IPS DF 6.9 (cell line): ENCODE results near the gene ESM1.

Experiments used
- DNase-seq: peaks from one replicate; pipeline ENCODE4 v3.0.0-alpha.2; 2013; ENCODE audit warnings: low read depth, low spot score
- H3K27ac ChIP-seq: one replicate; pipeline ENCODE4 v1.5.1; 2013; ENCODE audit warnings: low read length, control low read depth
- H3K27me3 ChIP-seq: 2 replicates; pipeline ENCODE4 v1.6.1; 2013; ENCODE audit warnings: mild to moderate bottlenecking, low read length; ENCODE audit not compliant: control insufficient read depth, insufficient read depth
- H3K36me3 ChIP-seq: 2 replicates; pipeline ENCODE4 v1.6.1; 2013; ENCODE audit warnings: low read length; ENCODE audit not compliant: control insufficient read depth, insufficient read depth
- H3K4me1 ChIP-seq: 2 replicates; pipeline ENCODE4 v1.6.1; 2013; ENCODE audit warnings: low read length; ENCODE audit not compliant: control insufficient read depth, insufficient read depth
- H3K4me3 ChIP-seq: 2 replicates; pipeline ENCODE4 v1.5.1; 2013; ENCODE audit warnings: mild to moderate bottlenecking, low read length
- H3K9me3 ChIP-seq: 2 replicates; pipeline ENCODE4 v1.6.1; 2013; ENCODE audit warnings: low read length, inconsistent platforms; ENCODE audit not compliant: control insufficient read depth, insufficient read depth
- WGBS: extraction: QIAGEN DNeasy Blood & Tissue Kit; methylation state at CpG from one replicate; pipeline ENCODE4 v1.1.7; 2013; ENCODE audit warnings: mixed read lengths, missing lambda C conversion rate; ENCODE audit not compliant: insufficient read length, insufficient coverage; 5-methylcytosine and 5-hydroxymethylcytosine counted together

Gene ESM1

DNA sequence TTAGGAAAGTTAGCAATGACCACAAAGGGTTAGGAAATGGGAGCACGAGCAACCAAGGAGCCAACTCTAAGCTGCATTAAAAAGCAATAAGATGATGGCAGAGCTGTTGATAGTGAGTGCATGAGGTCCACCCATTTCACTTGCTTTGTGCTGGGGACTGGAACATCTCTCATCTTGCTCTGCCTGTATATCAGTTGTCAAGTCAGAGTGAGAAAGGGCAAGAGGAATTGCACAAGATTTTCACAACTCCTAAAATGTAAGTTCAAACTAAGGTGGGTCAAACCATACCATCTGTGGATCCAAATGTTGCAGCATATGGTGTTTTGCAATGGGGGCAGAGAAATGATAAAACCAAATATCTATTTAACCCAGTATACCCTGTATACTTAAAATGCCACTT is 2.8 kb upstream of the ESM1 start:
- Histone ChIP-seq H3K27me3 (no peaks in the 10 kb centered on the region), H3K36me3 (no peaks in the 10 kb centered on the region), H3K27ac (no peak overlapping the region), H3K4me1 (0 out of 2 replicates have a peak, but pooled peaks cover 4% of the 10 kb centered on the region), H3K9me3 (no peaks in the 10 kb centered on the region), H3K4me3 (no peak overlapping the region)
- DNase-seq: no peak
- no CpG with 5 or more reads among the region's 1 CpG for WGBS

DNA sequence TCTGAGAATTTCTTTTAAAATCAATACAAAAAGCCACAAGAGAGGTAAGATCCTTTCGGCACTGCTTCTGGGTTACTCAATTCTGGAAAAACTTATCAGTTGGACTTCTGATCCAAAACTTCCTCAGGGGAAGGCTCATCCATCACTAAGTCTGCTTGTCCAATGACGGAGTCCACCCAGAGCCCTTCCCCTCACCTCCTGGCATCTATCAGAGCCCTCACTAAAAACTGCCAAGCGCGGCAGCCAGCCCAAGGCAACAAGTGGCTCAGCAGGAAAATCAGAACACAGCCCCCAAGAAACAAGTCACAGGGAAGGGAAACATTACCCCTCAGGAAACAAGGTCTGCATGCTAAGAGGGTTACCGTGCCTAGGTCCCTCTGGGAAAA is 869 bp upstream of the ESM1 start:
- H3K4me3 ChIP-seq: no peak overlapping the region
- WGBS: no CpG with 5 or more reads among the region's 5 CpGs
- H3K9me3 ChIP-seq: no peaks in the 10 kb centered on the region
- H3K36me3 ChIP-seq: no peaks in the 10 kb centered on the region
- no peak for DNase-seq
- no peaks in the 10 kb centered on the region for H3K27me3 ChIP-seq
- no peak overlapping the region for H3K27ac ChIP-seq
- H3K4me1 ChIP-seq: 0 out of 2 replicates have a peak, but pooled peaks cover 4% of the 10 kb centered on the region

DNA sequence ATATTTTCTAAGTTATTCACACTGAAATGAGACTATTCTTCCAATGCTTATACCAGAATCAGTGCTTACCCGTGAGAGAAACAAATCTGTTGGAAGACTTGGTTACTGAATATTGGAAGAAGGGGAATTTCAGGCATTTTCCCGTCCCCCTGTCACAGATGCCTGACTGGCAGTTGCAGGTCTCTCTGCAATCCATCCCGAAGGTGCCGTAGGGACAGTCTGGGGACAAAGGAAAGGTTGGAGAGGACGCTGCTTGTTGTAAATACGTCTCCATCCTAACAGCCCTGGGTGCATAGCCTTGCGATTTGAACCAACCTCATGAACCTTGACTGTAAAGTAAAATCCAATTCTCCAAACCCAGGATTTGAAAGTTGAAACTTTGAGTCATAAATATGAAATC is 3.5 kb downstream of the ESM1 start:
- no peaks in the 10 kb centered on the region for H3K27me3 ChIP-seq
- no peaks in the 10 kb centered on the region for H3K9me3 ChIP-seq
- no peak overlapping the region for H3K4me3 ChIP-seq
- no peak overlapping the region for H3K27ac ChIP-seq
- no CpG with 5 or more reads among the region's 7 CpGs for WGBS
- H3K4me1 ChIP-seq: 0 out of 2 replicates have a peak, but pooled peaks cover 2% of the 10 kb centered on the region
- DNase-seq: no peak
- no peaks in the 10 kb centered on the region for H3K36me3 ChIP-seq

DNA sequence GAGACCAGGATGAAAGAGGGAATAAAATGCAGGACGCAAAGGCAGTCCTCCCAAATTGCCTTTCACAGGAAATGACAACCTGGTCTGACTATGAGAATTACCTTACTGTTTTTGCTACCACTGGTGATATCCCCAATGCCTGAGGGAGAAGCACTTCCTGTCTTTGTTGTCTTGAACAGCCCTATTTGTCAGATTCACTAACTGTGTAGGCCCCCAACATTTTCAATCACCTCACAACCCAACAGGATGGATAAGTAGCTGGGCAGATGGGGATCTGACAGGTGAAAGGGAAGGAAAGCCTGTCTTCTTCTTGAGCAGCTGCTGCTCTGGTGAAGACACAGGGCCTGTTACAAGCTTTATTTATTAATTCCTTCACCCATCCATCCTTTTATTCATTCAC is 9.7 kb downstream of the ESM1 start:
- no peaks in the 10 kb centered on the region for H3K27me3 ChIP-seq
- no peaks in the 10 kb centered on the region for H3K4me1 ChIP-seq
- no peak overlapping the region for H3K4me3 ChIP-seq
- no CpG with 5 or more reads among the region's 1 CpG for WGBS
- no peaks in the 10 kb centered on the region for H3K36me3 ChIP-seq
- DNase-seq: no peak
- no peaks in the 10 kb centered on the region for H3K9me3 ChIP-seq
- no peak overlapping the region for H3K27ac ChIP-seq

DNA sequence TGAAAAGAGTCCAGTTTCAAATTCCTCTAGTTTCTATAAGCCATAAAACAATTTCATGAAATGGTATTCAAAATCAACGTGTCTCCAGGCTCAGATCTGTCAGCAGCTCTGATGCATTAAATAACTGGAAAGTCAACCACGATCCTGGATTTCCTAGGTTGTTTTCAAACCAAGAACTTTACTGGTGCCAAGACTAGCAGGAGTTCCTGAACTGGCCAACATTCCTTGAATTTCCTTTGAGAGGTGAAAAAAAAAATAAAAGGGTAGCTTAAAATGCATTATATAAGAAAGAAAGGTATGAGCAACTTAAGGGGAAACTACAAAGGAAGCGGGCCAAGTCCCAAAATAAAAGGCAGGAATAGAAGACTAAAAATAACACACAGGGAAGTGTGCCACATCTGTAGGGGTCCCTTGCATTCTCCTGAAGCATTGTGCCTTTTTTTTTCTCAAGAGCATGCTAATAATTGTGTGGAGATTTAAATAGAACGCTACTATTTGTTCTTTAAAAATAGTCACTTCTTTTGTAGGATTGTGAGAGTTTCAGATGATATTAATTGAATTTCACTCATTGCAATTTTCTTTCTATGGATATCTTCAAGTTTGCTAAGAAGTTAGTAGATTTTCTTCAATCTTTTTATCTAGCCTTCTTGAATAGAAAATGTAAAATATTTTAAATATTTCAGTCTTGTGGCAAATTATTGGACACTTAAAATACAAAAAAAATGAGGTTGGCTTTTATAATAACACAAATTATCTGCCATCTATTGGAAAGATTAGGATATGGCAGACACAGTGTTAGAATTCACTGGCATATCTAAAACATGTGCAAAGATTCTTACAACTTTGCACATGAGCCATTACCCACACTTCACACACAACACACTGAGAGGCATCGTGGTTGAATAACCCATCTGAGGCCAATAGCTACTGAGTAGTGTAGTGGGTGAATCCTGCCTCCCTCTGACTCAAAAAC is 15.3 kb downstream of the ESM1 start:
- Histone ChIP-seq H3K9me3 (no peaks in the 10 kb centered on the region), H3K27ac (no peak overlapping the region), H3K36me3 (no peaks in the 10 kb centered on the region), H3K27me3 (no peaks in the 10 kb centered on the region), H3K4me3 (no peak overlapping the region), H3K4me1 (no peaks in the 10 kb centered on the region)
- DNase-seq: no peak
- no CpG with 5 or more reads among the region's 5 CpGs for WGBS

DNA sequence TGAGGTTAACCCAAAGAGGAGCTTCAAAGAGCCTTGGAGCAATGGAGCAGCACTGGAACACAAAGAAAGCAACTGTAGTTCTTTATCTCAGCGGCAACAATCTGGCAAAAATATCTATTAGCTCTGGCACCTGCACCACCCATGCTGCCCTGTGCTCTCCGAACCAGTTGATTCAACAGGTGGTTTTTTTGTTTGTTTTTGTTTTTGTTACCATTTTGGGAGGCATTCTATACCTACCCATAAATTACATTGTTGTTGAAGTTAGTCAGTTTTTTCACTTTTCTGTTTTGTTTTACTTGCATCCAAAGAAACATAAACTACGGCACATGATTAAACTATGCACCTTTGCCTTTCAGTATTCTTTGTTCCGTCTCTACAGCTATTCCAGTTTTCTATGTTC is 16.2 kb downstream of the ESM1 start:
- Histone ChIP-seq H3K27ac (no peak overlapping the region), H3K4me1 (no peaks in the 10 kb centered on the region), H3K4me3 (no peak overlapping the region), H3K27me3 (no peaks in the 10 kb centered on the region), H3K36me3 (no peaks in the 10 kb centered on the region), H3K9me3 (no peaks in the 10 kb centered on the region)
- no peak for DNase-seq
- no CpG with 5 or more reads among the region's 4 CpGs for WGBS

DNA sequence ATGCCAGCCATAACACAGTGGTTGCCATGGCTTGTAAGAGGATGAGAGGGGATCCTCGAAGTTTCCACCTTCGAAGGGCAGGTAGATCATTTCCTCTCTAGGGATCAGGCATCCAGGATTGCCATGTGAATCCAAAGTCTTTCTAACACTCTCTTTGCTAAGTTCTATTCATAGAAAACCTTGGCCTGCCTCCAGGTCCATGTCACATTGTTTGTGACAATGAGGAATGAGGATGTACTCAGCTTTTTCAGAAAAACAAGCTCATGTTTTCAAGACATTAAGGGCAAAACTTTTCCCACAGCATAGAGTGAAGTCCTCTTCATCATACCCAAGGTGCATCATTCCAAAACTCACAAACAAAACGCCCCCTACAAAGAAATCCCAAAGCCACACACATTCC is 19.6 kb downstream of the ESM1 start:
- no peak overlapping the region for H3K4me3 ChIP-seq
- H3K27me3 ChIP-seq: no peaks in the 10 kb centered on the region
- H3K36me3 ChIP-seq: no peaks in the 10 kb centered on the region
- no peak for DNase-seq
- H3K27ac ChIP-seq: no peak overlapping the region
- H3K9me3 ChIP-seq: no peaks in the 10 kb centered on the region
- no peaks in the 10 kb centered on the region for H3K4me1 ChIP-seq
- WGBS: 100% methylated on average over 1 of the region's 3 CpGs

DNA sequence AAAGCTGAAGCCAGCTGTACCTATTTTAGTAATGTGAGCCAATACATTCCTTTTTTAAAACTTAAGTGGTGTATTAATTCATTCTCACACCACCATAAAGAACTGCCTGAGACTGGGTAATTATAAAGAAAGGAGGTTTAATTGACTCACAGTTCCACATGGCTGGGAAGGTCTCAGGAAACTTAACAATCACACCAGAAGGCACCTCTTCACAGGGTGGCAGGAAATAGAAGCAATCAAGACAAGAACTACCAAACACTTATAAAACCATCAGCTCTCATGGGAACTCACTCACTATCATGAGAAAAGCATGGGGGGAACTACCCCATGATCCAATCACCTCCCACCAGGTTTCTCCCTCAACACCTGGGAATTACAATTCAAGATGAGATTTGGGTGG is 21.0 kb downstream of the ESM1 start:
- no peak overlapping the region for H3K27ac ChIP-seq
- H3K9me3 ChIP-seq: no peaks in the 10 kb centered on the region
- H3K27me3 ChIP-seq: no peaks in the 10 kb centered on the region
- H3K36me3 ChIP-seq: no peaks in the 10 kb centered on the region
- no peak overlapping the region for H3K4me3 ChIP-seq
- no peak for DNase-seq
- no peaks in the 10 kb centered on the region for H3K4me1 ChIP-seq

DNA sequence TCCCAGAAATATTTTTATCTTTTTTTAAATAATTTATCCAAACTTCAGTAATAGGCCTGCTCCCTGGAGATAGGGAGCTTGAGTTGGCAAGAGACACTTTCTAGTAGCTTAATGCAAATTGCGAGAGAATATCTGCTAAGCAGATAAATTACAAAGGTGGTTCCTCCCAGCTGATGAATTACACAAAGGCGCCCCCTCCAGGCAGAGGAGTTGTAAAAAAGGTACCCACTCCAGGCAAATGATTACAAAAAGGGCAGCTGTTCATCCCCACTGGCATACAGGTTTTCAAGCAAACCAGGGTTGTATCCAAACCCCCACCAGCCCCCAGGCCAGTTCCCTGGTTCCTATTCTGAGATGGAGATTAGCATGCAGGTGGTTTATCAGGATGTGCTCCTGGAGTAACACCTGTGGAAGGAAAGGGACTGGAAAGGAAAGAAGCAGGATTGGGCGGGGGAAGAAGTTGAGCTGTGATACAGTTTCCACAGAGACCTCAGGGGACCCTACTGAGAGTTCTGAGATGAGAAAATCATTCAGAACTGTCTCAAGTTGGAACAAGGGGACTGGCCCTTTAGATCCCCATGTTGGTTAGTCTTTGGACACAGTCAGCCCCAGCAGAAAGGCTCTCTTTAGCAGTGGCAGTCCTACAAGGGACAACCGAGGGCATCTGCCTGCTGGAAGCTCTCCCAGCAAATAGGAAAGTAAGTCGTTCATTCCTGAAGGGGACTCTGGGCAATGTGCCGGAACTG is 25.5 kb downstream of the ESM1 start:
- no peaks in the 10 kb centered on the region for H3K36me3 ChIP-seq
- no peaks in the 10 kb centered on the region for H3K9me3 ChIP-seq
- no CpG with 5 or more reads among the region's 6 CpGs for WGBS
- no peaks in the 10 kb centered on the region for H3K4me1 ChIP-seq
- peak; percentile 20 for DNase-seq
- H3K27me3 ChIP-seq: no peaks in the 10 kb centered on the region
- H3K4me3 ChIP-seq: no peak overlapping the region
- H3K27ac ChIP-seq: no peak overlapping the region

DNA sequence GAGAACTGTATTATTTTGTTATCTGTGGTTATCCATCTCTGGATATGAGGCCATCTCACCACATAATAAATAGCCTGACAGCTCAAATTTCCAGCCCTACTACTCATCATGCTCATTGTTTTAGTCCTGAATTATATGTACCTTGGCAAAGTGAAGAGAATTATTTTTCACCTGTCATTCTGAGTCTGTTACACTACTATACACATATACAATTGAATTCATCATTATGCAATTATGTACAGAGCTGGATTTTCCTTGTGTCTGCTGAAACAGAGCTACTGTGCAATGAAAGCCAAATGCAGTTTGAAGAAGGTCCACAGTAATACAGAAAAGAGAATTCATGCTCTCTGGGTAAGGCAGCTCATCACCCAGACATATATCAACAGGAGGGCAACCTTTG is 28.5 kb downstream of the ESM1 start:
- Histone ChIP-seq H3K27me3 (no peaks in the 10 kb centered on the region), H3K4me3 (no peak overlapping the region), H3K4me1 (no peaks in the 10 kb centered on the region), H3K27ac (no peak overlapping the region), H3K9me3 (no peaks in the 10 kb centered on the region), H3K36me3 (no peaks in the 10 kb centered on the region)
- no peak for DNase-seq
